UCSD-AML1 (cell line): ENCODE measurements around the gene TTC34.

Experiments
- DNase-seq: peaks from one replicate; lab custom pipeline; 2025; ENCODE audit not compliant: unreplicated experiment; lab: John Stamatoyannopoulos, UW

Gene TTC34

DNA sequence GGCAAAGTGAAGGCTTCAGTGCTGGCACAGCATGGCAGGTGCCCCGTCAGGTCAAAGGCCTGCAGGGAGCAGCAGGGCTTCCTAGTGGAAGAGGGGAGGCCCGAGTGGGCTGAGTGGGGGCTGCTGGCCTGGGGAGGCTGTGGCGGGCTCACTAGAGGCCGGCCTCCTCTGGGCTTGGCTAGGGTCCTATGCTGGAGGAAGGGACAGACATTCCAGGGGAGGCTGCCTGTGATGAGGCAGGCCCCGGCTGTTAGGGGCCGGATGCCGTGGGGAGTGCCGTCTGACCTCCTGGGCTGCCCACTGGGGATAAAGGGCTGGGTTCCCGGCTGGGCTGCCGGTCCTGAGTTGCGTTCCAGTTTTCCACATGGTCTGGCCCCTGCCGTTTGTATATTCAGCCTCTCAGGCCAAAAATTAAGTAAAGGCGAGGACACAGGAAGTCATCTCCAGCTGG lies 193.8 kb downstream of the TTC34 start:
- DNase-seq: no peak

DNA sequence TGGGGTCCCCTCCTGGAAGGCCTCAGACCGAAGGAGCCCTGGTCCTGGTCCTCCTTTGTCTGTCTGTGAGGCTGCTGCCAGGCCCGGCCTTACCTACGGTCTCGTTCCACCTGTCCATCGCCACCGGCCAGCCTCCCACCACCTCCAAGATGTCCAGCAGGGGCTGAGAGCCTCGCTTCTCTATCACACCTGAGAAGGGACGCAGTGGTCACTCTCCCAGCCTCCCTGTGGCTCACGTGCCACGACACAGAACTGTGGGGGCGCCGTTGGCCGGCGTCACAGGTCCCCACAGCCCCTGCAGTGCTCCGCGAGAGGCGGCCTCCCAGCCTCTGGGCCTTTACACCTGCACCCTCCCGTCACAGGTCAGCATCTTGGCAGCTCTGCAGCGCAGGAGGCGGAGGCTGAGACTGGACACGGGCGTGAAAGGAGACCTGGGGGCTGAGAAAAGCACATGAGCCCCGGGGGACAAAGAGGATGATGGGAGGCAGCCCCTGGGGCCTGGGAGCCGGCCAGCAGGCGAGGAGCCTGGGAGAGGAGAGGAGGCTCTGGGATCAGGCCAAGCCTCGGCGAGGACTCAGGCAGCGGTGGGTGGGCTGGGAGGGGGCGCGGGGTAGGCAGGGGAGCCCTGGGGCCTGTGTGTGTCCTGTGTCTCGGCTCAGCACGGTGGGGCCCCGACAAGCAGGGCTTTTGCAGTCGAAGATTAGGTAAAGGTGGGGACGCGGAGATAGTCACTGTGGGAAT lies 194.4 kb downstream of the TTC34 start:
- DNase-seq: no peak

GRCh38 chr1:2606396-2606880 lies 195.1 kb downstream of the TTC34 start:
- DNase-seq: no peak

DNA sequence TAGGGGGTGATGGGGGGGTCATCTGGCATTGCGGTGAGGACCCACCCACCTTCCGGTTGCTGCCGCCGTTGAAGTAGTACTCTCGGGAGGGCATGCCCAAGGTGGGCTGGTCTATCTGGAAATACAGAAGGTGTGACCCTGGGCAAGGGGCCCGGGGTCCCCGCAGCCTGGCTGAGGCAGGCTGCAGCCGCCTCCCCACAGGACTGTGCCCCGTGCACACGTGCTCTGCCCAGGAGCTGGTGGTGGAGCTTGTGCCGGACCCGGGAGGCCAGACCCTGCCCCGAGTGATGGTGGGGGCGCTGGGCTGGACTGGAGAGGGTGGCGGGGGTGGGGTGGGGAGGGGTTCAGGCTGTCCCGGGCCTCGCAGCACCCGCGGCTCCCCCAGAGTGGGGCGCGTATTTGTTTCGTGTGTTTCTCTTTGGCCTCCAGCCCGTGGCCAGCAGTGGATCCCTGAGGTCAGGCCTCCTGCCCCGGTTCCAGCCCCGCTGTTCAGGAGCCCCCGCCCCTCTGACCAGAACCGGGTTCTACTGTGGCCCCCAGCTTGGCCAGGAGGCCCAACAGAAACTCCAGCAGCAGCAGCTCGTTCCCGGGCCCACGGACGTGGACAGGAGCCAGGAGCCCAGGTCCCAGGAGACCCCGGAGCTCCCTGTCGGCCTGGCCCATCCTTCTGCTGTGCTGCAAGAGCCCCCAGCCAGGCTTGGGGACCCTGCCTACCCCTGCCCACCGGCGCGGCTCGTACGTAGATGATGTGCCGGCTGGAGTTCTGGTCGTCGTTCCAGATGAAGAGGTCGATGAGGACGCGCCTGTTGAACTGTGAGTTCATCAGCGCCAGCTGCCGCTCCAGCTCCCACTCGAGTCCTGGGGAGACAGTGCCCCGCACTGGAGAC lies 195.7 kb downstream of the TTC34 start:
- DNase-seq: no peak

DNA sequence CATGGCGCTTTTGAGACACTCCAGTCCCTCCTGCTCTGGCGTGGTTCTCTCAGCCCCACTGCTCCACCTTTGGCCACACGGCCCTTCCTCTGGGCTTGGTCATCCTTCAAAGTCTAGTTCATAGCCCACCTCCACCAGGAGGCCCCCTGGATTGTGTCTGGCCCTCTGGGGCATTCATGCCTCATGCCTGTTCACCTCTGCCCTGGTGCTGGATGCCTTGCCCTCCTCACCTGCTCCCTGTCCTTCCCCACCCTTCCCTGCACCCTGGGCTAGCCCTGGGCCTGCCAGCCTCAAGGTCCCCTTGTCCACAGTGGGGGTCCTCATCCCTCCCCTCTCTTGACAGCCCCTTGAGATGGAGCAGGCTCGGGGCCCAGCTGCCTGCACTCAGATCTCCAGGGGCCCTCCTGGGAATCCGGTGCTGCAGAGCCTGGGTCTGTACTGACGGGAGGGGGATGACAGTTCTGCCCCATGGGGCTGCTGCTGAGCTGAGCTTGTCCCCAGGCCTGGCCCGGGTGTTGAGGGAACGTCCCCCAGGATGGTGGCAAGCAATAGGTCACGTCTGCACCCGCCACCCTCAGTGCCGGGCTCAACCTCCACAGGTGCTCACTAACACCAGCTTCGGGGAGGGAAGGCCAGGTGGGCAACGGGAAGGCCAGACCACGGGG lies 196.5 kb downstream of the TTC34 start:
- DNase-seq: no peak

DNA sequence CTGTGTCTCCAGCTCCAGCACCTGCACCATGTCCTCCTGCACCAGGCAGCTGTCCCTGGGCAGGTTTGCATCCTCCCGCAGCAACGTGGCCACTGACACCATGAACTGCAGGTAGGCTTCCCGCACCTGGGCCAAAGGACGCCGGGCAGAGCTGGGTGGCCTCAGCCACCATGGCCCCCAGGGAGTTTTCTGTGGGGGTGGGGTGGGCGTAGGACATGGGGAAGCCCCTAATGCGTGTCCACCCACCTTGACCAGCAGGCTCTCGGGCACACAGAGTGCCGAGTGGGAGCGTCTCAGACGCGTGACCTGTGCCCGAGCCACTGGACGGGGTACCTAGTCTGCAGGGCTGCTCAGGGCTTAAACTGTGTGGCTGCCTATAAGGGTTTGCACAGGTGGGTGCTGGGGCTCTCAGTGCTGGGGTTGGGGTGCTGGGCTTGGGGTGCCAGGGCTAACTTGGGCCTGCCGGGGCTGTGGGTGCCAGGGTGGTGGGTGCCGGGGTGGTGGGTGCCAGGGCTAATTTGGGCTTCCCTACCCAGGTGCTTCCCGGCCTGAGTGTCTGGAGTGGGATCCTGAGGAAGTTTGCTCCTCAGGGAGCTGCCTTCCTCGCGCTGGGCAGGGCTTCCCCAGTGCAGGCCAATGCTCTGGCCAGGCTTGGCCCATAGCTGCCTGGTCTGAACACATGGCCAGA lies 197.2 kb downstream of the TTC34 start:
- DNase-seq: no peak

DNA sequence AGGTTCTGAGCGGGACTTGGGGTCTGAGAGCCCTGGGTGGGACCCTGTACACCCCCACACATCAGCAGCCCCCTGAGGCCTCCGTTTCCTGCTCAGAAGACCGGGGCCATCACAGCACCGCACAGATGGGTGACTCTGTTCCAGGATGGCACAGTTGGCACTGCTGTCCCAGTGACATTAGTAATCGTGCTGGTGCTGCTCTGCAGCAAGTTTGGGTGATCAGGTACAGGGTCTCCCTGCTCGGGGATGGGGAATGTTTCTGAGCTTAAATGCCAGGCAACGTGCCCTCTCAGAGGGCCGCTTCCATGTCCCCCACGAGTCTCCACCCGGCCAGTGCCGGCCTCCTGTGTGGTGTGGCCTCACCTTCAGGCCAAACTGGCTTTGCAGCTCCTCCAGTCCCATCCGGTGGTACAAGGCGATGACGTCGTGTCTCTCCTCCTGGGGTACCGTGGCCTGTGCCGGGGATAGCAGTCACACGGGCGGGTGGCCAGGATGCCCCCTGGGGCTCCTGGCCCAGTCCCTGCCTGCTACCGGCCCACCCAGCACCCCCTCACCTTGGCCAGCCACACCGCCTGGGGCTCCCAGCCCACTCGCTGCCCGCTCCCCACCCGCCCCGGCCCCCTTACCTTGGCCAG lies 197.9 kb downstream of the TTC34 start:
- DNase-seq: no peak

GRCh38 chr1:2602866-2603520 lies 198.5 kb downstream of the TTC34 start:
- DNase-seq: no peak

GRCh38 chr1:2602311-2602835 lies 199.1 kb downstream of the TTC34 start:
- DNase-seq: no peak

DNA sequence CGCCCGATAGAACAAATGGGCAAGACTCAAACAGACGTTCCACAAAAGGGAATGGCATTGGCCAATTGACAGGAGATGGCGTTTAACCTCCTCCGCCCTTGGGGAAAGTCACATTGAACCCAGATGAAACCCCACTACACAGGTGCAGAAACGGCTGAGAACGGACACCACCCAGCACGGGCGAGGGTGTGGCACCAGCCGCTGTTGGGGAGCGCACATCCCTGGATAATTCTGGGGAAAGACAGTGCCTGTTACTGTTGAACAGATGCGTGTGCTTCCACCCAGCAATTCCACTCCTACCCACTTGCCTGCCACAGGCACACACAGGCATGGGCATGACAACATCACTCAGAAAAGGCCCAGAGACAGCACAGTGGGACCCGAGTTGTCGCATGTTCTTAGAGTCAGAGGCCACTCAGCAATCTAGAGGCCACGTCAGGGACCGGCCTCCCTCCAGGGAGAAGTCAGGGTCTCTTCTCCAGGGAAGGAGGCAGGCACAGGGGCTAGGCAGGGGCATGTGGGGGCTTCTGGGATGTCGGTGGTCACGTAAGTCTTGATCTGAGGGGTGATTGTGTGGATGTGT lies 199.7 kb downstream of the TTC34 start:
- no peak for DNase-seq

GRCh38 chr1:2598329-2598931 lies 203.1 kb downstream of the TTC34 start:
- no peak for DNase-seq

GRCh38 chr1:2597441-2598328 lies 203.8 kb downstream of the TTC34 start:
- DNase-seq: peak; percentile 26

GRCh38 chr1:2596530-2597333 lies 204.8 kb downstream of the TTC34 start:
- DNase-seq: no peak

DNA sequence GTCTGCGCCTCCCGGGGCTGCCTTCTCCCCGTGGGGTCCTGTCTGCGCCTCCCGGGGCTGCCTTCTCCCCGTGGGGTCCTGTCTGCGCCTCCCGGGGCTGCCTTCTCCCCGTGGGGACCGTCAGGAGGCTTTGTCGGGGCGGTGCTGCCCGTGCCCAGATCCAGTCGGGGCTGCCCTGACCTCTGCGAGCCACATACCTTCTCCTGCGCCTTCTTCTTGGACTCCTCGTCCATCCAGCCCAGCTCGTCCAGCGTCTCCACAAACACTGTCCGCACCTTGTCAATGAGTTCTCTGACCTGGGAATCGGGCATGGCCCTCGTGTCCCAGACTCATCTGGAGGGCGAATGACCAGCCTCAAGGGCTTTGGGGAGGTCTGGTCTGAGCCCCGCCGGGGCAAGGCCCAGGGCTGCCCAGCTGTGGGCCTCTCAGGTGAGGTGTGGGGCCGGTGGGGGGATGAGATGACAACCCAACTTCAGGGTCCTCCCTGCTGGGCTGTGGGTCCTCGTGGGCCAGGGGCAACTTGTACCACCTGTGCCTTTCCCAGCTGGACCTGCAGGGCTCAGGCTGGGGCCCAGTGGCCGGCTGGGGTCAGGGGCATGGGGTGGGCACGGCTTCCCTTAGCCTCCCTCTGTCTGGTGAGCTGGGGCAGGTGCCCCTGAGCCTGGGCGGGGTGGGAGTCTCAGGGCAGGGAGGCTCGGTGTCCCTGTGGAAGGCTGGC lies 205.5 kb downstream of the TTC34 start:
- DNase-seq: no peak

GRCh38 chr1:2595261-2595811 lies 206.2 kb downstream of the TTC34 start:
- no peak for DNase-seq

DNA sequence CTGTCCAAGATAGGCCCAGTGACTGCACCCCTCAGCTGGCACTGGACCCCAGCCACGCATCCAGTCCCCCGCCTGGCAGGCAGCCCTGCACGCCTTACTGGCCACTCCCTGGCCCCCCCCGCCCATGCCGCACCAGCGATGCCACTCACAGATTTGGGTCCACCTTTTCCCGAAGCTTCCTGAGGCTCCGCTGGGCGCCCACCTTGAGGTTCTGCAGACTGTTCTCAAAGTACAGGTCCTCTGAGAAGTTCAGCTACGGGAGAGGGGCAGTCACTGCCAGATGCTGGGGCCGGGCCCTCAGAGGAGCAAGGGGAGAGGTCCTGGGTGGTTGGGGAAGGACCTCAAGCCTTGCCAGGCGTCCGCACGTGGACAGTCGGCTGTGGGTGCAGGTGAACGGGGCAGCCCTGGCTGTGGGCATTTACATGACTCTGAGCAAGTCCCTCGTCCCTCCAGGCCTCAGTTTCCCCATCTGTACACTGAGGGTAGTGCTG lies 206.8 kb downstream of the TTC34 start:
- no peak for DNase-seq
